H1 (cell line): Measurements from ENCODE around the gene PDIA2.
"Not testable (repeated sequence)": the region's sequence is repeated elsewhere in the genome, so short reads cannot be mapped to it uniquely, and the experiment has no call there.

ENCODE experiments used
- CEBPB ChIP-seq: IDR thresholded peaks from 2 replicates; pipeline ENCODE4 v1.6.1; 2012; ENCODE audit warnings: low read depth, low read length
- CHD1 ChIP-seq: IDR thresholded peaks from 2 replicates; pipeline ENCODE4 v1.6.1; 2012; ENCODE audit warnings: low read depth, low read length, improper control_type of control experiment
- EP300 ChIP-seq, 2 experiments: IDR thresholded peaks; 1 replicate in 1 of 2; 2 replicates in 1 of 2; pipeline ENCODE4 v1.6.1; 2011 to 2012; ENCODE audit warnings: low read depth in 2 of 2, low read length in 2 of 2, mild to moderate bottlenecking in 2 of 2, borderline replicate concordance in 1 of 2, inconsistent platforms in 1 of 2, moderate library complexity in 1 of 2
- EZH2 ChIP-seq: fragments of 200-600 bp; sonication (generic); IDR thresholded peaks from 2 replicates; pipeline ENCODE4 v1.7.1; 2012; ENCODE audit warnings: low read depth, mild to moderate bottlenecking, moderate library complexity, low read length, inconsistent platforms; ENCODE audit not compliant: severe bottlenecking
- NRF1 ChIP-seq: IDR thresholded peaks from 2 replicates; pipeline ENCODE4 v1.6.1; 2011; ENCODE audit warnings: mild to moderate bottlenecking, low read depth, low read length, improper control_type of control experiment
- POLR2A ChIP-seq, 2 experiments: IDR thresholded peaks; 1 replicate in 1 of 2; 2 replicates in 1 of 2; pipeline ENCODE4 v1.6.1; 2011; ENCODE audit warnings: low read depth in 2 of 2, low read length in 2 of 2, mild to moderate bottlenecking in 2 of 2; ENCODE audit errors: control extremely low read depth in 1 of 2
- SRF ChIP-seq: IDR thresholded peaks from 2 replicates; pipeline ENCODE4 v1.6.1; 2011; ENCODE audit warnings: mild to moderate bottlenecking, low read depth, low read length, moderate library complexity
- TEAD4 ChIP-seq: IDR thresholded peaks from 2 replicates; pipeline ENCODE4 v1.6.1; 2012; ENCODE audit warnings: low read depth, low read length, inconsistent platforms, mixed read lengths
- YY1 ChIP-seq: IDR thresholded peaks from 2 replicates; pipeline ENCODE4 v1.6.1; 2011; ENCODE audit warnings: low read depth, mild to moderate bottlenecking, low read length
- ZNF274 ChIP-seq: IDR thresholded peaks from 2 replicates; pipeline ENCODE4 v1.7.0; 2012; ENCODE audit warnings: low read length, borderline replicate concordance; ENCODE audit errors: extremely low read depth
- TF ChIP-seq, protein P1 (sequence below), 3 experiments: IDR thresholded peaks; 1 replicate in 2 of 3; 2 replicates in 1 of 3; pipeline versions ENCODE4 v1.5.1 to v1.6.1; 2011; ENCODE audit warnings: low read length in 3 of 3, mild to moderate bottlenecking in 3 of 3, inconsistent platforms in 2 of 3, low read depth in 1 of 3, moderate library complexity in 1 of 3; ENCODE audit not compliant: insufficient read depth in 1 of 3; ENCODE audit errors: control extremely low read depth in 1 of 3

- not testable (repeated sequence) for TF ChIP-seq YY1; NRF1; CEBPB; TEAD4; POLR2A (IDR thresholded peaks at IDR 0.05; ENCODE audit: control extremely low read depth in 1 of 2, low read depth in 2 of 2, low read length in 2 of 2); SRF; CHD1; ZNF274; EZH2; EP300 (IDR thresholded peaks at IDR 0.05; ENCODE audit: borderline replicate concordance in 1 of 2, low read depth in 2 of 2, low read length in 2 of 2)
- TF ChIP-seq, protein P1, sequence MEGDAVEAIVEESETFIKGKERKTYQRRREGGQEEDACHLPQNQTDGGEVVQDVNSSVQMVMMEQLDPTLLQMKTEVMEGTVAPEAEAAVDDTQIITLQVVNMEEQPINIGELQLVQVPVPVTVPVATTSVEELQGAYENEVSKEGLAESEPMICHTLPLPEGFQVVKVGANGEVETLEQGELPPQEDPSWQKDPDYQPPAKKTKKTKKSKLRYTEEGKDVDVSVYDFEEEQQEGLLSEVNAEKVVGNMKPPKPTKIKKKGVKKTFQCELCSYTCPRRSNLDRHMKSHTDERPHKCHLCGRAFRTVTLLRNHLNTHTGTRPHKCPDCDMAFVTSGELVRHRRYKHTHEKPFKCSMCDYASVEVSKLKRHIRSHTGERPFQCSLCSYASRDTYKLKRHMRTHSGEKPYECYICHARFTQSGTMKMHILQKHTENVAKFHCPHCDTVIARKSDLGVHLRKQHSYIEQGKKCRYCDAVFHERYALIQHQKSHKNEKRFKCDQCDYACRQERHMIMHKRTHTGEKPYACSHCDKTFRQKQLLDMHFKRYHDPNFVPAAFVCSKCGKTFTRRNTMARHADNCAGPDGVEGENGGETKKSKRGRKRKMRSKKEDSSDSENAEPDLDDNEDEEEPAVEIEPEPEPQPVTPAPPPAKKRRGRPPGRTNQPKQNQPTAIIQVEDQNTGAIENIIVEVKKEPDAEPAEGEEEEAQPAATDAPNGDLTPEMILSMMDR (IDR thresholded peaks at IDR 0.05; ENCODE audit: control extremely low read depth in 1 of 3, insufficient read depth in 1 of 3, low read depth in 1 of 3, low read length in 3 of 3): not testable (repeated sequence)
These were observed 15.4 kb upstream of the PDIA2 start for GRCh38 chr16:267562-267961.
